Ascending aorta (tissue), 2 donors: ENCODE measurements around the gene LRRIQ3. TPM values are rescaled to one million over a fixed set of nuclear protein-coding genes. Genes with fewer than 3 reads are reported as not detected.

Source experiments
- DNase-seq, 2 donors: peaks; one replicate each; pipeline ENCODE4 v3.0.0-alpha.2; 2019; ENCODE audit warnings: low spot score in 2 of 2
- H3K27ac ChIP-seq, 2 donors: fragments of 200-600 bp; sonication (generic); one replicate each; pipeline ENCODE4 v1.5.1; 2016 to 2017; ENCODE audit warnings: mild to moderate bottlenecking in 1 of 2
- H3K27me3 ChIP-seq: fragments of 200-600 bp; sonication (generic); one replicate; pipeline ENCODE4 v1.5.1; 2017
- H3K36me3 ChIP-seq, 2 donors: fragments of 200-600 bp; sonication (generic); one replicate each; pipeline ENCODE4 v1.5.1; 2016
- H3K4me1 ChIP-seq, 2 donors: fragments of 200-600 bp; sonication (generic); one replicate each; pipeline ENCODE4 v1.5.1; 2016 to 2017; ENCODE audit warnings: mild to moderate bottlenecking in 1 of 2
- H3K4me3 ChIP-seq, 2 donors: fragments of 200-600 bp; sonication (generic); one replicate each; pipeline ENCODE4 v1.5.1; 2016 to 2017; ENCODE audit warnings: mild to moderate bottlenecking in 1 of 2
- H3K9me3 ChIP-seq, 2 donors: fragments of 200-600 bp; sonication (generic); one replicate each; pipeline ENCODE4 v1.5.1; 2016
- intact Hi-C: fragments of 100-400 bp; cut with DNase I; formaldehyde crosslinking; loops from one replicate; pipeline ENCODE4 v1.15.1; 2023
- total RNA-seq: library from RNA; depleted of rRNA; stranded (reverse); fragments of >200 nt; gene quantifications from one replicate; pipeline ENCODE4 v1.1.0, GENCODE V29; 2016
- TF ChIP-seq, protein P1 (sequence below), 3 experiments: fragments of 200-600 bp in 2 of 3; fragments of 450-650 bp in 1 of 3; sonication (generic) in 2 of 3; IDR thresholded peaks; one replicate each; pipeline ENCODE4 v1.5.1; 2016 to 2019; ENCODE audit warnings: antibody characterized with exemption in 3 of 3, mild to moderate bottlenecking in 1 of 3, moderate library complexity in 1 of 3

The LRRIQ3 gene, protein sequence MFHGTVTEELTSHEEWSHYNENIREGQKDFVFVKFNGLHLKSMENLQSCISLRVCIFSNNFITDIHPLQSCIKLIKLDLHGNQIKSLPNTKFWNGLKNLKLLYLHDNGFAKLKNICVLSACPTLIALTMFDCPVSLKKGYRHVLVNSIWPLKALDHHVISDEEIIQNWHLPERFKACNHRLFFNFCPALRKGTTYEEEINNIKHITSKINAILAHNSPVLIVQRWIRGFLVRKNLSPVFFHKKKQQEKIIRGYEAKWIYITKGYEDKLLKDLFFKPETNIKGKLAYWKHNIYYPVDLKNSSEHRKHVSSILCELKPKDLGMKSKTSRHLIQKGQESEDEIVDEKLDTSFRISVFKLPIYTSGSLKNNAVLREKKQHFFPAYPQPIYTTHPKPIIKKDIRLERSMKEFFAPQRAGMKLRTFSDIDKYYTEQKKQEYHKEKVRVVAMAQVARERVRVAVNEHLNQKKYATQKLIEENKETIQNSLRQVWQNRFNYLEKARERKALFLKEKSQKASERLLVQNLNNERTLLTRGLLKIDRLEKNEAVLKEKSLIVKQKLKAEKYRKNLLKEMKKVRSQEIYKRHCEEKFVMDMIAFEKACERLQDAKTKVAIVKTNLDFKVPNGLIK
- not detected for total RNA-seq

DNA sequence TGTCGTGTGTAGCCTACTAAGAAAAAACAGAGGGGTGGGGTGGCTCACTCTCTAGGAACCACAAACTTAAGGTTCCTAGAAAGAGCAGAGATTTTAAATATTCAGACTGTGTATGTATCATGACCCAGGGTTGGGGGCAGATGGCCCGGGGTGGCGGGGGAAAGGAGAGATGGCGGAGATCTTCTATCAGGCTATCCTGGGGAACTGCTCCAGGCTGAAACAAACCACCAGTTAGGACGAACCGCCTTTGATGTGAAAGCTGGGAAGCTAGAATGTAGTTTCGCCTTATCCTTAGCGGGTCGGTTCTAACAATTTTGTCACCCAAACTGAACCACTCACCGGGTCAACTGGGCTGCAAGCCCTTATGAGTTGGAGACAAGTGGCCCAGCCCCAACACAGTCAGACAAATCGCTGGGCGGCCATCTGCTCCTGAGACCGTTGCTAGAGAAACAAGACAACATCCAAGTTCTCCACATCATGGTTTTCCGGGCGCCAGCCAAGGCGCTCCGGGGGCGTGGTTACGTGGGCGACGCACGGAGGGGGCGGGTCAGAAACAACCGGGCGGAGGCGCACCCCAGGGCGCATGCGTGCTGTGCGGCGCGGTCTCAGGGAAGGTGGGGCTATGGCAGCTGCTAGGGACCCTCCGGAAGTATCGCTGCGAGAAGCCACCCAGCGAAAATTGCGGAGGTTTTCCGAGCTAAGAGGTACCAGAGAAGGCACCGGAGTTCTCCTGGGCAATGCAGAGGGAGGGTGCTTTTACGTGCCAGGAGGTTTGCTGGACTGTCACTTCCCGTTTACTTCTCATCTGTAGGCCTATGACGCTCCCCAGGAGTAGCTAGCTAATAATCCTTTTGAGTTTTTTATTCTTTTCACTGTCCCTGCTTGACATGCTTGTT, at the start of gene LRRIQ3, which contains the start of gene FPGT:
TSS of gene LRRIQ3 (minus strand) at position 520 of the 896 bp plus-strand sequence. CDS start 14,492 bp downstream, outside the sequence.
TSS of gene FPGT (plus strand) at position 586 of the 896 bp plus-strand sequence. CDS start at position 623, 37 bp downstream.
- H3K9me3 ChIP-seq = no peaks in the 10 kb centered on the region
- no peaks in the 10 kb centered on the region for H3K27me3 ChIP-seq

GRCh38 chr1:74246315-74246714, 48.3 kb upstream of the LRRIQ3 start:
- intact Hi-C loops = no loop called here
- H3K4me3 ChIP-seq = no peak overlapping the region
- H3K9me3 ChIP-seq = no peaks in the 10 kb centered on the region
- TF ChIP-seq, protein P1, sequence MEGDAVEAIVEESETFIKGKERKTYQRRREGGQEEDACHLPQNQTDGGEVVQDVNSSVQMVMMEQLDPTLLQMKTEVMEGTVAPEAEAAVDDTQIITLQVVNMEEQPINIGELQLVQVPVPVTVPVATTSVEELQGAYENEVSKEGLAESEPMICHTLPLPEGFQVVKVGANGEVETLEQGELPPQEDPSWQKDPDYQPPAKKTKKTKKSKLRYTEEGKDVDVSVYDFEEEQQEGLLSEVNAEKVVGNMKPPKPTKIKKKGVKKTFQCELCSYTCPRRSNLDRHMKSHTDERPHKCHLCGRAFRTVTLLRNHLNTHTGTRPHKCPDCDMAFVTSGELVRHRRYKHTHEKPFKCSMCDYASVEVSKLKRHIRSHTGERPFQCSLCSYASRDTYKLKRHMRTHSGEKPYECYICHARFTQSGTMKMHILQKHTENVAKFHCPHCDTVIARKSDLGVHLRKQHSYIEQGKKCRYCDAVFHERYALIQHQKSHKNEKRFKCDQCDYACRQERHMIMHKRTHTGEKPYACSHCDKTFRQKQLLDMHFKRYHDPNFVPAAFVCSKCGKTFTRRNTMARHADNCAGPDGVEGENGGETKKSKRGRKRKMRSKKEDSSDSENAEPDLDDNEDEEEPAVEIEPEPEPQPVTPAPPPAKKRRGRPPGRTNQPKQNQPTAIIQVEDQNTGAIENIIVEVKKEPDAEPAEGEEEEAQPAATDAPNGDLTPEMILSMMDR (IDR thresholded peaks at IDR 0.05) = no peak
- no peak overlapping the region for H3K27ac ChIP-seq
- H3K27me3 ChIP-seq = no peaks in the 10 kb centered on the region
- no peak for DNase-seq
- no peaks in the 10 kb centered on the region for H3K36me3 ChIP-seq
- H3K4me1 ChIP-seq = peaks cover 0 to 2% of the 10 kb centered on the region in 2 donors

More for the DNA sequence above, at the start of gene LRRIQ3, which contains the start of gene FPGT:
- peaks cover 0 to 5% of the 10 kb centered on the region in 2 donors for H3K4me1 ChIP-seq
- H3K27ac ChIP-seq = peak within 1 kb of the TSS; percentile 73 to 81
- H3K36me3 ChIP-seq = peaks cover 0 to 7% of the 10 kb centered on the region in 2 donors
- intact Hi-C loops = loop anchor here (5.0 kb wide), 2 partner anchors 274 to 534 kb away; partner anchors contain the start of genes CRYZ and TYW3
- TF ChIP-seq, protein P1 (IDR thresholded peaks at IDR 0.05) = no peak
- DNase-seq = peak; percentile 80 to 98
- peak within 1 kb of the TSS; percentile 81 to 83 for H3K4me3 ChIP-seq

DNA sequence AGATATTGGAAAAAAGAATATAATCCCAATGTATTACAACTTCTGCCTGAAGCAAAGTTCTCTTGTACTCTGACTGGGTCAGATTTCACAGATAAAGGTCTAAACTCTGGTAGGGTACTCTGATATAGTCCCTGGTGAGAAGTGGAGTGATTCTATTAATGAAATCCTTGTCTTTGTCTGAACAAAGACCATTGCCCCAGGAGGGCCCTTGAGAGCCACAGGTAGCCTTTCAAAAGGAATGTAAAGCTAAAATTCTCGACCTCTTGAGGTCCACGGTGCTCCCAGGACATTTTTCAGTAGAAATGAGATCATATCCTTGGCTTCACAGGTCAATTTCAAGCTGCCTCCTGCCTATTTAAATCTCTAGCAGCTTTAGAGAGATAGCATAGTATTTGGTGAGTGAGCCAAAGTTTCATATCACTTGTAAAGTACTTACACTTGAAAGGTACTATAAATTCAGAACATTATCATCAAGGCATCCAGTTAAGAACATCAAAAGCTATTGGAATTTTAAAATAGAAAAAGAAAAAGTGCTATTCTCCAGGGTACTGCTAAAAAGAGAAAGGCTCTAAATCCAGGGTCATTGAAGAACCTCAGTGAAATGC, 47.3 kb upstream of the LRRIQ3 start:
- Histone ChIP-seq H3K27me3 (no peaks in the 10 kb centered on the region), H3K27ac (no peak overlapping the region), H3K36me3 (no peaks in the 10 kb centered on the region), H3K9me3 (no peaks in the 10 kb centered on the region), H3K4me3 (no peak overlapping the region), H3K4me1 (peaks cover 0 to 2% of the 10 kb centered on the region in 2 donors)
- no peak for DNase-seq
- TF ChIP-seq, protein P1 (IDR thresholded peaks at IDR 0.05) = no peak
- intact Hi-C loops = no loop called here

GRCh38 chr1:74237787-74238186, 39.8 kb upstream of the LRRIQ3 start:
- intact Hi-C loops = no loop called here
- H3K4me3 ChIP-seq = no peak overlapping the region
- no peaks in the 10 kb centered on the region for H3K27me3 ChIP-seq
- TF ChIP-seq, protein P1 (IDR thresholded peaks at IDR 0.05) = no peak
- H3K4me1 ChIP-seq = no peaks in the 10 kb centered on the region
- DNase-seq = no peak
- H3K27ac ChIP-seq = no peak overlapping the region
- H3K36me3 ChIP-seq = peaks cover 0 to 5% of the 10 kb centered on the region in 2 donors
- H3K9me3 ChIP-seq = no peaks in the 10 kb centered on the region

GRCh38 chr1:74237035-74237434, 39.1 kb upstream of the LRRIQ3 start:
- Histone ChIP-seq H3K27me3 (no peaks in the 10 kb centered on the region), H3K4me3 (no peak overlapping the region), H3K36me3 (peaks cover 0 to 5% of the 10 kb centered on the region in 2 donors), H3K4me1 (no peaks in the 10 kb centered on the region), H3K9me3 (no peaks in the 10 kb centered on the region), H3K27ac (no peak overlapping the region)
- intact Hi-C loops = no loop called here
- TF ChIP-seq, protein P1 (IDR thresholded peaks at IDR 0.05) = no peak
- DNase-seq = no peak
